Liver (tissue), 3 donors: ENCODE data around the gene BASP1.

Experiments used
- EGR1 ChIP-seq, 2 donors: IDR thresholded peaks; 2 replicates each; pipeline ENCODE4 v1.6.1; 2016 to 2018; ENCODE audit warnings: antibody characterized with exemption in 2 of 2, low read depth in 2 of 2
- FOXA1 ChIP-seq: IDR thresholded peaks from 2 replicates; pipeline ENCODE4 v1.6.1; 2016; ENCODE audit warnings: antibody characterized with exemption
- GABPA ChIP-seq, 2 donors: IDR thresholded peaks in 1 of 2; conservative IDR thresholded peaks in 1 of 2; 2 replicates each; pipeline ENCODE4 v1.6.1; 2016; ENCODE audit warnings: antibody characterized with exemption in 2 of 2, mild to moderate bottlenecking in 1 of 2, moderate library complexity in 1 of 2
- NR2F2 ChIP-seq: IDR thresholded peaks from 2 replicates; pipeline ENCODE4 v1.6.1; 2016; ENCODE audit warnings: antibody characterized with exemption
- RAD21 ChIP-seq, 2 donors: IDR thresholded peaks; 2 replicates each; pipeline ENCODE4 v1.6.1; 2016; ENCODE audit warnings: antibody characterized with exemption in 2 of 2, mild to moderate bottlenecking in 2 of 2
- RXRA ChIP-seq, 2 donors: IDR thresholded peaks; 2 replicates each; pipeline ENCODE4 v1.6.1; 2017 to 2018; ENCODE audit warnings: antibody characterized with exemption in 2 of 2, mild to moderate bottlenecking in 1 of 2
- SP1 ChIP-seq: IDR thresholded peaks from 2 replicates; pipeline ENCODE4 v1.6.1; 2018; ENCODE audit warnings: antibody characterized with exemption, mild to moderate bottlenecking
- TAF1 ChIP-seq: conservative IDR thresholded peaks from 2 replicates; pipeline ENCODE4 v1.6.1; 2016; ENCODE audit warnings: antibody characterized with exemption, mild to moderate bottlenecking
- YY1 ChIP-seq: IDR thresholded peaks from 2 replicates; pipeline ENCODE4 v1.6.1; 2016; ENCODE audit warnings: antibody characterized with exemption, mild to moderate bottlenecking
- TF ChIP-seq, protein P1 (sequence below): fragments of 150-350 bp; IDR thresholded peaks from 2 replicates; pipeline ENCODE4 v1.5.1; 2017; ENCODE audit warnings: improper control_type of control experiment, low read depth, low read length; ENCODE audit not compliant: missing input control
- TF ChIP-seq, protein P2 (sequence below): IDR thresholded peaks from 2 replicates; pipeline ENCODE4 v1.6.1; 2016; ENCODE audit warnings: antibody characterized with exemption
- TF ChIP-seq, protein P3 (sequence below): IDR thresholded peaks from 2 replicates; pipeline ENCODE4 v1.6.1; 2016; ENCODE audit warnings: antibody characterized with exemption, mild to moderate bottlenecking
- TF ChIP-seq, protein P4 (sequence below): IDR thresholded peaks from 2 replicates; pipeline ENCODE4 v1.6.1; 2016; ENCODE audit warnings: antibody characterized with exemption
- TF ChIP-seq, protein P5 (sequence below): IDR thresholded peaks from 2 replicates; pipeline ENCODE4 v1.6.1; 2016; ENCODE audit warnings: antibody characterized with exemption
- donor health status: healthy.
- donor health status: healthy.

DNA sequence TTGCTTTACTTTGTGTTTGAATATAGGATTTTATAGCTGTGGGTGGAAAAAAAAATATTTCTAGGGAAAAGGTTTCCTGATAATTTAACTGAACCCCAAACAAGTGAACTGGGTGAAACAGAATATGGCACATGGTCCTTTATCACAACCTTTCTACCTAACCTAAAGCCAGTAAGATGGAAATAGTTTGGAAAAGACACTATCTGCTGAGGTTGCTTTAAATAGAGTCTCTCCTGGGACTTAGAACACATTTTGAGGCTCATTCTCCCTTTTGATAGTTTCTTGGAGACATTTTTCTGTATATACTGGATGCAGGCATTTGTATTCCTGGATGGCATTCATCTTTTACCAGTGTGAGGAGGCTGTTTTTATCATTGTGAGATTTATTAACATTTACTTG lies 39.4 kb downstream of the BASP1 start:
- TF ChIP-seq, protein P1, sequence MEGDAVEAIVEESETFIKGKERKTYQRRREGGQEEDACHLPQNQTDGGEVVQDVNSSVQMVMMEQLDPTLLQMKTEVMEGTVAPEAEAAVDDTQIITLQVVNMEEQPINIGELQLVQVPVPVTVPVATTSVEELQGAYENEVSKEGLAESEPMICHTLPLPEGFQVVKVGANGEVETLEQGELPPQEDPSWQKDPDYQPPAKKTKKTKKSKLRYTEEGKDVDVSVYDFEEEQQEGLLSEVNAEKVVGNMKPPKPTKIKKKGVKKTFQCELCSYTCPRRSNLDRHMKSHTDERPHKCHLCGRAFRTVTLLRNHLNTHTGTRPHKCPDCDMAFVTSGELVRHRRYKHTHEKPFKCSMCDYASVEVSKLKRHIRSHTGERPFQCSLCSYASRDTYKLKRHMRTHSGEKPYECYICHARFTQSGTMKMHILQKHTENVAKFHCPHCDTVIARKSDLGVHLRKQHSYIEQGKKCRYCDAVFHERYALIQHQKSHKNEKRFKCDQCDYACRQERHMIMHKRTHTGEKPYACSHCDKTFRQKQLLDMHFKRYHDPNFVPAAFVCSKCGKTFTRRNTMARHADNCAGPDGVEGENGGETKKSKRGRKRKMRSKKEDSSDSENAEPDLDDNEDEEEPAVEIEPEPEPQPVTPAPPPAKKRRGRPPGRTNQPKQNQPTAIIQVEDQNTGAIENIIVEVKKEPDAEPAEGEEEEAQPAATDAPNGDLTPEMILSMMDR: no peak
- TF ChIP-seq SP1 (no peak), TAF1 (no peak), YY1 (no peak), GABPA (IDR thresholded peaks at IDR 0.05 in 1 of 2, conservative IDR thresholded peaks at IDR 0.05 in 1 of 2) (no peak), RAD21 (IDR thresholded peaks at IDR 0.05) (no peak), NR2F2 (no peak), EGR1 (IDR thresholded peaks at IDR 0.05; ENCODE audit: low read depth in 2 of 2) (no peak), FOXA1 (no peak), RXRA (IDR thresholded peaks at IDR 0.05) (no peak)
- TF ChIP-seq, protein P2, sequence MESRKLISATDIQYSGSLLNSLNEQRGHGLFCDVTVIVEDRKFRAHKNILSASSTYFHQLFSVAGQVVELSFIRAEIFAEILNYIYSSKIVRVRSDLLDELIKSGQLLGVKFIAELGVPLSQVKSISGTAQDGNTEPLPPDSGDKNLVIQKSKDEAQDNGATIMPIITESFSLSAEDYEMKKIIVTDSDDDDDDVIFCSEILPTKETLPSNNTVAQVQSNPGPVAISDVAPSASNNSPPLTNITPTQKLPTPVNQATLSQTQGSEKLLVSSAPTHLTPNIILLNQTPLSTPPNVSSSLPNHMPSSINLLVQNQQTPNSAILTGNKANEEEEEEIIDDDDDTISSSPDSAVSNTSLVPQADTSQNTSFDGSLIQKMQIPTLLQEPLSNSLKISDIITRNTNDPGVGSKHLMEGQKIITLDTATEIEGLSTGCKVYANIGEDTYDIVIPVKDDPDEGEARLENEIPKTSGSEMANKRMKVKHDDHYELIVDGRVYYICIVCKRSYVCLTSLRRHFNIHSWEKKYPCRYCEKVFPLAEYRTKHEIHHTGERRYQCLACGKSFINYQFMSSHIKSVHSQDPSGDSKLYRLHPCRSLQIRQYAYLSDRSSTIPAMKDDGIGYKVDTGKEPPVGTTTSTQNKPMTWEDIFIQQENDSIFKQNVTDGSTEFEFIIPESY: no peak
- TF ChIP-seq, protein P3, sequence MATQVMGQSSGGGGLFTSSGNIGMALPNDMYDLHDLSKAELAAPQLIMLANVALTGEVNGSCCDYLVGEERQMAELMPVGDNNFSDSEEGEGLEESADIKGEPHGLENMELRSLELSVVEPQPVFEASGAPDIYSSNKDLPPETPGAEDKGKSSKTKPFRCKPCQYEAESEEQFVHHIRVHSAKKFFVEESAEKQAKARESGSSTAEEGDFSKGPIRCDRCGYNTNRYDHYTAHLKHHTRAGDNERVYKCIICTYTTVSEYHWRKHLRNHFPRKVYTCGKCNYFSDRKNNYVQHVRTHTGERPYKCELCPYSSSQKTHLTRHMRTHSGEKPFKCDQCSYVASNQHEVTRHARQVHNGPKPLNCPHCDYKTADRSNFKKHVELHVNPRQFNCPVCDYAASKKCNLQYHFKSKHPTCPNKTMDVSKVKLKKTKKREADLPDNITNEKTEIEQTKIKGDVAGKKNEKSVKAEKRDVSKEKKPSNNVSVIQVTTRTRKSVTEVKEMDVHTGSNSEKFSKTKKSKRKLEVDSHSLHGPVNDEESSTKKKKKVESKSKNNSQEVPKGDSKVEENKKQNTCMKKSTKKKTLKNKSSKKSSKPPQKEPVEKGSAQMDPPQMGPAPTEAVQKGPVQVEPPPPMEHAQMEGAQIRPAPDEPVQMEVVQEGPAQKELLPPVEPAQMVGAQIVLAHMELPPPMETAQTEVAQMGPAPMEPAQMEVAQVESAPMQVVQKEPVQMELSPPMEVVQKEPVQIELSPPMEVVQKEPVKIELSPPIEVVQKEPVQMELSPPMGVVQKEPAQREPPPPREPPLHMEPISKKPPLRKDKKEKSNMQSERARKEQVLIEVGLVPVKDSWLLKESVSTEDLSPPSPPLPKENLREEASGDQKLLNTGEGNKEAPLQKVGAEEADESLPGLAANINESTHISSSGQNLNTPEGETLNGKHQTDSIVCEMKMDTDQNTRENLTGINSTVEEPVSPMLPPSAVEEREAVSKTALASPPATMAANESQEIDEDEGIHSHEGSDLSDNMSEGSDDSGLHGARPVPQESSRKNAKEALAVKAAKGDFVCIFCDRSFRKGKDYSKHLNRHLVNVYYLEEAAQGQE: no peak
- TF ChIP-seq, protein P4, sequence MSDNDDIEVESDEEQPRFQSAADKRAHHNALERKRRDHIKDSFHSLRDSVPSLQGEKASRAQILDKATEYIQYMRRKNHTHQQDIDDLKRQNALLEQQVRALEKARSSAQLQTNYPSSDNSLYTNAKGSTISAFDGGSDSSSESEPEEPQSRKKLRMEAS: no peak
- TF ChIP-seq, protein P5, sequence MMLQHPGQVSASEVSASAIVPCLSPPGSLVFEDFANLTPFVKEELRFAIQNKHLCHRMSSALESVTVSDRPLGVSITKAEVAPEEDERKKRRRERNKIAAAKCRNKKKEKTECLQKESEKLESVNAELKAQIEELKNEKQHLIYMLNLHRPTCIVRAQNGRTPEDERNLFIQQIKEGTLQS: no peak
